Measurements from ENCODE around the gene COMMD10.
"Not testable (repeated sequence)": the region's sequence is repeated elsewhere in the genome, so short reads cannot be mapped to it uniquely, and the experiment has no call there.

Gene COMMD10

GRCh38 chr5:116098998-116099397 lies 14.2 kb downstream of the COMMD10 start:
- DNase-seq, result no peak

- not testable (repeated sequence) for DNase-seq
Measured at GRCh38 chr5:116104941-116105340, 20.1 kb downstream of the COMMD10 start.

GRCh38 chr5:116115163-116115562 lies 30.3 kb downstream of the COMMD10 start:
- no peak for DNase-seq

GRCh38 chr5:116130471-116130870 lies 45.6 kb downstream of the COMMD10 start:
- no peak for DNase-seq

- DNase-seq, result no peak
Measured at GRCh38 chr5:116130976-116131375, 46.2 kb downstream of the COMMD10 start.

- DNase-seq, result no peak
Measured at GRCh38 chr5:116133281-116133680, 48.5 kb downstream of the COMMD10 start.

GRCh38 chr5:116135344-116135743 lies 50.5 kb downstream of the COMMD10 start:
- no peak for DNase-seq

GRCh38 chr5:116137544-116138378 lies 52.9 kb downstream of the COMMD10 start:
- DNase-seq, result no peak

- DNase-seq, result no peak
Measured at GRCh38 chr5:116142495-116142894, 57.7 kb downstream of the COMMD10 start.

GRCh38 chr5:116144103-116144502 lies 59.3 kb downstream of the COMMD10 start:
- no peak for DNase-seq

- DNase-seq, result no peak
Measured at GRCh38 chr5:116144991-116145390, 60.2 kb downstream of the COMMD10 start.

- DNase-seq, result no peak
Measured at GRCh38 chr5:116145416-116145815, 60.6 kb downstream of the COMMD10 start.

GRCh38 chr5:116152169-116152568 lies 67.3 kb downstream of the COMMD10 start:
- DNase-seq, result no peak

GRCh38 chr5:116153687-116154174 lies 68.9 kb downstream of the COMMD10 start:
- no peak for DNase-seq

GRCh38 chr5:116154252-116154651 lies 69.4 kb downstream of the COMMD10 start:
- no peak for DNase-seq

GRCh38 chr5:116154931-116155330 lies 70.1 kb downstream of the COMMD10 start:
- DNase-seq, result no peak

- no peak for DNase-seq
Measured at GRCh38 chr5:116157902-116158301, 73.1 kb downstream of the COMMD10 start.

- DNase-seq, result no peak
Measured at GRCh38 chr5:116159006-116159405, 74.2 kb downstream of the COMMD10 start.

GRCh38 chr5:116174111-116174510 lies 89.3 kb downstream of the COMMD10 start:
- DNase-seq, result no peak

GRCh38 chr5:116176121-116176520 lies 91.3 kb downstream of the COMMD10 start:
- DNase-seq, result no peak

GRCh38 chr5:116178925-116179324 lies 94.1 kb downstream of the COMMD10 start:
- DNase-seq, result no peak

GRCh38 chr5:116209166-116209565 lies 124.3 kb downstream of the COMMD10 start:
- no peak for DNase-seq

GRCh38 chr5:116212225-116212624 lies 127.4 kb downstream of the COMMD10 start:
- no peak for DNase-seq

- DNase-seq, result no peak
Measured at GRCh38 chr5:116216246-116216645, 131.4 kb downstream of the COMMD10 start.
